ENCODE results near the gene PTPRN2. TPM values are rescaled to one million over a fixed set of nuclear protein-coding genes. Genes with fewer than 3 reads are reported as not detected.
"Not testable (repeated sequence)": the region's sequence is repeated elsewhere in the genome, so short reads cannot be mapped to it uniquely, and the experiment has no call there.

Gene PTPRN2
- total RNA-seq, 4 donors from 2014 or later: 14.9 to 34.3 (median 21.3) TPM

DNA sequence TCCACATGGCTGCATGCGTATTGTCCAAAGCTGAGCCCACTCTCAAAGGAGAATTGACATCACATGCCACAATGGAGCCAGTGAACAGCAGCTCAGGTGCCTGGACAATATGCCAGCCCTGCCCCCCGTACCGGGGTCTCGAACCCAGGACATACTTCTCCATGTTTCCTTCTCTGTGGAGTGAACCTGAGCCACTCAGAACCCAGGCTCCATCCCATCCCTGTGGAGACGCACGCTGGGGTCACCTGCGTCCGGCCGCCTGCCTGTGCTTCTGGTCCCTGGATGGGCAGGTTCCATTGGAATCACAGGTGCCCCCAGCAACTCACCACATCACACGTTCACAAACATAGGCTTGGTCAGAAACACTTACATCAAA, 1021.0 kb downstream of the PTPRN2 start:
- Histone ChIP-seq H3K9me3 (no peaks in the 10 kb centered on the region), H3K4me1 (peaks cover 0 to 5% (median 2%) of the 10 kb centered on the region in 4 donors), H3K4me3 (no peak overlapping the region), H3K27me3 (no peaks in the 10 kb centered on the region), H3K27ac (no peak overlapping the region), H3K36me3 (no peaks in the 10 kb centered on the region)
- TF ChIP-seq POLR2A (IDR thresholded peaks at IDR 0.05) (no peak), CTCF (IDR thresholded peaks at IDR 0.05) (no peak)
- peak in 1 of 3 donors; percentile 20 for DNase-seq

GRCh38 chr7:157565981-157566630, 1021.5 kb downstream of the PTPRN2 start:
- DNase-seq: peak in 1 of 3 donors; percentile 29
- TF ChIP-seq POLR2A (IDR thresholded peaks at IDR 0.05) (no peak), CTCF (IDR thresholded peaks at IDR 0.05) (no peak)
- Histone ChIP-seq H3K4me3 (no peak overlapping the region), H3K4me1 (peaks cover 0 to 5% (median 2%) of the 10 kb centered on the region in 4 donors), H3K36me3 (no peaks in the 10 kb centered on the region), H3K27ac (no peak overlapping the region), H3K9me3 (no peaks in the 10 kb centered on the region), H3K27me3 (no peaks in the 10 kb centered on the region)

- Histone ChIP-seq H3K4me1 (peaks cover 0 to 5% (median 2%) of the 10 kb centered on the region in 4 donors), H3K4me3 (no peak overlapping the region), H3K9me3 (no peaks in the 10 kb centered on the region), H3K36me3 (no peaks in the 10 kb centered on the region), H3K27me3 (no peaks in the 10 kb centered on the region), H3K27ac (no peak overlapping the region)
- DNase-seq: peak in 1 of 3 donors; percentile 20
- TF ChIP-seq POLR2A (IDR thresholded peaks at IDR 0.05) (no peak), CTCF (IDR thresholded peaks at IDR 0.05) (no peak)
These were observed 1022.4 kb downstream of the PTPRN2 start for GRCh38 chr7:157565201-157565626.

DNA sequence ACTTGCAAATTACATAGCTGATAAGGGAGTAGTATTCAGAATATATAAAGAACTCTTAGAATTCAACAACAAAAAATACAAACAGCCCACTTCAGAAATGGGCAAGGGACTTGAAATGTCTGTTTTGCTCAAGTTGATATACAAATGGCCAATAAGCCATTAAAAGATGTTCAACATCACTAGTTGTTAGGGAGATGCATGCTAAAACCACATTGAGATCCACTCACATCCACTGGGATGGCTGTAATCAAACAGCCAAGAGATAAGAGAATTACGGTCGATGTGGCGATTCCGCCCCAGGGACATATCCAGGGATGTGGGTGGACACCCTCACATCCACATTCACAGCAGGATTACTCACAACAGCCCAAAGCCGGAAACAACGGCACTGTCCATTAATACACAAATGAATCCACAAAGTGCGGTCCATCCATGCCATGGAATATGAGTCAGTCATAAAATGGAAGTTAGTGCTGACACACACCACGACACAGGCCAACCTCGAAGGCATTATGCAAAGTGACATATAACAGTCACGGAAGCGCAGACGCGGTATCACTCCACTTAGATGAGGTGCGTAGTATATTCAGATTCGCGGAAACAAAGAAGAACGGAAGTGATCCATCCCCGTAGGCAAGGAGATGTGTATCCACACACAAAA, 1023.0 kb downstream of the PTPRN2 start:
- Histone ChIP-seq H3K4me3 (no peak overlapping the region), H3K9me3 (no peaks in the 10 kb centered on the region), H3K4me1 (peaks cover 0 to 5% (median 2%) of the 10 kb centered on the region in 4 donors), H3K27me3 (no peaks in the 10 kb centered on the region), H3K36me3 (no peaks in the 10 kb centered on the region), H3K27ac (no peak overlapping the region)
- no peak for DNase-seq
- TF ChIP-seq POLR2A (IDR thresholded peaks at IDR 0.05): no peak
- no peak for TF ChIP-seq CTCF (IDR thresholded peaks at IDR 0.05)

DNA sequence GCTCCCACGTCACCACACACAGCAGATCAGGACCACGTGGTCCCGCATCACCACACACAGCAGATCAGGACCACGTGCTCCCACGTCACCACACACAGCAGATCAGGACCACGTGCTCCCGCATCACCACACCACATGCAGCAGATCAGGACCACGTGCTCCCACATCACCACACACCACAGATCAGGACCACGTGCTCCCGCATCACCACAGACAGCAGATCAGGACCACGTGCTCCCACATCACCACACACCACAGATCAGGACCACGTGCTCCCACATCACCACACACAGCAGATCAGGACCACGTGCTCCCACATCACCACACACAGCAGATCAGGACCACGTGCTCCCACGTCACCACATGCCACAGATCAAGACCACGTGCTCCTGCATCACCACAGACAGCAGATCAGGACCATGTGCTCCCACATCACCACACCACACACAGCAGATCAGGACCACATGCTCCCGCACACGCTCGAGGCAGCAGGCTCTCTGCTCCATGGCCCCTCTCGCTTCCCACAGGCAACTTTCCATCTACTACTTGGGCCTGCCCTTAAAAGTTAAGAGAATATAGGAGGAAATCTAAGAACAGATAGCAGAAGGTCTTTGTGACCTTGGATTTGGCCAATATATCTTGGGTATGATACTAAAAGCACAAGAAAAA, 1024.0 kb downstream of the PTPRN2 start:
- not testable (repeated sequence) for H3K36me3 ChIP-seq, H3K27ac ChIP-seq, H3K4me3 ChIP-seq, H3K27me3 ChIP-seq, H3K4me1 ChIP-seq, H3K9me3 ChIP-seq
- peak in 1 of 3 donors; percentile 30 for DNase-seq

- DNase-seq: peak in 1 of 3 donors; percentile 7
- not testable (repeated sequence) for H3K4me1 ChIP-seq, H3K27ac ChIP-seq, H3K9me3 ChIP-seq, H3K4me3 ChIP-seq, H3K27me3 ChIP-seq, H3K36me3 ChIP-seq
These were observed 1024.9 kb downstream of the PTPRN2 start for GRCh38 chr7:157562522-157563398.
